Measurements from ENCODE around the gene ARSA. TPM values are rescaled to one million over a fixed set of nuclear protein-coding genes. Genes with fewer than 3 reads are reported as not detected.
"Not testable (repeated sequence)": the region's sequence is repeated elsewhere in the genome, so short reads cannot be mapped to it uniquely, and the experiment has no call there.

The ARSA gene
- total RNA-seq, 1 donor from 2014 or later, result 44.2 TPM

GRCh38 chr22:50611341-50612060 lies 16.5 kb downstream of the ARSA start:
- intact Hi-C loops (cut with DNase I), result no loop called here
- H3K27me3 ChIP-seq, result no peaks in the 10 kb centered on the region
- TF ChIP-seq POLR2AphosphoS5 (IDR thresholded peaks at IDR 0.05; ENCODE audit: insufficient read depth in 1 of 2, low read depth in 1 of 2), result no peak
- no peak for TF ChIP-seq CTCF (IDR thresholded peaks at IDR 0.05)
- TF ChIP-seq POLR2A (IDR thresholded peaks at IDR 0.05), result no peak

GRCh38 chr22:50610581-50610980 lies 17.4 kb downstream of the ARSA start:
- TF ChIP-seq CTCF (IDR thresholded peaks at IDR 0.05), result no peak
- no peak for TF ChIP-seq POLR2AphosphoS5 (IDR thresholded peaks at IDR 0.05; ENCODE audit: insufficient read depth in 1 of 2, low read depth in 1 of 2)
- no peak for TF ChIP-seq POLR2A (IDR thresholded peaks at IDR 0.05)
- DNase-seq (ENCODE audit: extremely low spot score in 2 of 2), result no peak
- no peaks in the 10 kb centered on the region for H3K36me3 ChIP-seq
- no peak overlapping the region for H3K27ac ChIP-seq
- intact Hi-C loops (cut with DNase I), result no loop called here
- H3K27me3 ChIP-seq, result no peaks in the 10 kb centered on the region
- no peak overlapping the region for H3K4me3 ChIP-seq
- no peaks in the 10 kb centered on the region for H3K4me1 ChIP-seq
- H3K9me3 ChIP-seq, result no peaks in the 10 kb centered on the region

More at GRCh38 chr22:50611341-50612060, 16.5 kb downstream of the ARSA start:
- Histone ChIP-seq H3K9me3 (no peaks in the 10 kb centered on the region), H3K27ac (no peak overlapping the region), H3K36me3 (no peaks in the 10 kb centered on the region), H3K4me1 (no peaks in the 10 kb centered on the region), H3K4me3 (no peak overlapping the region)
- DNase-seq (ENCODE audit: extremely low spot score in 2 of 2), result no peak

- Histone ChIP-seq H3K27me3 (no peaks in the 10 kb centered on the region), H3K4me1 (no peaks in the 10 kb centered on the region), H3K9me3 (no peaks in the 10 kb centered on the region), H3K27ac (no peak overlapping the region), H3K4me3 (no peak overlapping the region), H3K36me3 (no peaks in the 10 kb centered on the region)
- DNase-seq (ENCODE audit: extremely low spot score in 2 of 2), result peak in 1 of 2 donors; percentile 95
- no peak for TF ChIP-seq POLR2A (IDR thresholded peaks at IDR 0.05)
- TF ChIP-seq CTCF (IDR thresholded peaks at IDR 0.05), result no peak
- intact Hi-C loops (cut with DNase I), result no loop called here
Measured at GRCh38 chr22:50610041-50610451, 17.9 kb downstream of the ARSA start.

GRCh38 chr22:50609599-50609998 lies 18.4 kb downstream of the ARSA start:
- TF ChIP-seq POLR2A (IDR thresholded peaks at IDR 0.05) (no peak), CTCF (IDR thresholded peaks at IDR 0.05) (no peak), POLR2AphosphoS5 (IDR thresholded peaks at IDR 0.05; ENCODE audit: insufficient read depth in 1 of 2, low read depth in 1 of 2) (no peak)
- no peaks in the 10 kb centered on the region for H3K36me3 ChIP-seq
- no peaks in the 10 kb centered on the region for H3K9me3 ChIP-seq
- DNase-seq (ENCODE audit: extremely low spot score in 2 of 2), result no peak
- H3K27ac ChIP-seq, result no peak overlapping the region
- intact Hi-C loops (cut with DNase I), result no loop called here
- no peaks in the 10 kb centered on the region for H3K27me3 ChIP-seq
- H3K4me3 ChIP-seq, result no peak overlapping the region
- no peaks in the 10 kb centered on the region for H3K4me1 ChIP-seq

GRCh38 chr22:50608996-50609395 lies 19.0 kb downstream of the ARSA start:
- Histone ChIP-seq H3K36me3 (no peaks in the 10 kb centered on the region), H3K9me3 (no peaks in the 10 kb centered on the region), H3K4me3 (no peak overlapping the region), H3K4me1 (no peaks in the 10 kb centered on the region), H3K27me3 (no peaks in the 10 kb centered on the region), H3K27ac (no peak overlapping the region)
- no peak for TF ChIP-seq POLR2A (IDR thresholded peaks at IDR 0.05)
- TF ChIP-seq POLR2AphosphoS5 (IDR thresholded peaks at IDR 0.05; ENCODE audit: insufficient read depth in 1 of 2, low read depth in 1 of 2), result no peak
- no peak for TF ChIP-seq CTCF (IDR thresholded peaks at IDR 0.05)
- intact Hi-C loops (cut with DNase I), result no loop called here
- no peak for DNase-seq (ENCODE audit: extremely low spot score in 2 of 2)

- intact Hi-C loops (cut with DNase I); H3K9me3 ChIP-seq; H3K27ac ChIP-seq; H3K36me3 ChIP-seq; DNase-seq (ENCODE audit: extremely low spot score in 2 of 2); H3K4me3 ChIP-seq; H3K27me3 ChIP-seq; H3K4me1 ChIP-seq: not testable (repeated sequence)
Measured at GRCh38 chr22:50608058-50608840, 19.7 kb downstream of the ARSA start.
